CD4-positive, alpha-beta T cell treated with Interleukin-17A for 4 hours (primary cell): ENCODE results near the gene GPR15LG.
"Not testable (repeated sequence)": the region's sequence is repeated elsewhere in the genome, so short reads cannot be mapped to it uniquely, and the experiment has no call there.

Experiments
- DNase-seq: peaks from one replicate; pipeline ENCODE4 v3.0.0-alpha.2; 2020; ENCODE audit warnings: mixed read lengths

GPR15LG gene

DNA sequence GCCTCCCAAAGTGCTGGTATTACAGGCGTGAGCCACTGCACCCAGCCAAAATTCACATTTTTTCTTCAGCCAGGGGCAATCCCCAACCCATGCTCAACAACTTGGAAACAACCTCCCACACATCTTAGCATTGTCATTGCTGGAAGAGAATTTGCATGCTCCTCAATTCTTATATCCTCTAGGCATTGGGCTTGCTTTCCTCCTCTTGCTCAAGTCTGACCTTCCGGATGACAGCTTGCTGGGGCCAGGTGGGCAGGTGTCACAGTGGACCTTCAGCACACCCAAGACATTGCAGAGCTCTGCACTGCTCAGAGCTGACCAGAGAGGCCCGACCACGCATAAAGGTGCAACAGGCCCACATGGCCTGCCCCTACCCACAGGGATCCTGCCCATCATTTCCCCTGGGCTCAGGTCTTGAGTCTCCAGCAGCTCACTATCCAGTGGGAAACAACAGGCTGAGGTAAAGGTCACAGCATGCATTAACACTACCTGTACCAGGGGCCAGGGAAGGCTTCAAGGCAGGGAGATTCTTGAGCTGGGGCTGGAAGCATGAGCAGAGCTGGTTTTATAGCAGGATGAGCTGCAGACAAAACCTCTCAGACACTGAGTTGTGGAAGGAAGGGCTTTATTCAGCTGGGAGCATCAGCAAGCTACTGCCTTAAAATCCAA is 6.8 kb upstream of the GPR15LG start:
- DNase-seq: no peak

DNA sequence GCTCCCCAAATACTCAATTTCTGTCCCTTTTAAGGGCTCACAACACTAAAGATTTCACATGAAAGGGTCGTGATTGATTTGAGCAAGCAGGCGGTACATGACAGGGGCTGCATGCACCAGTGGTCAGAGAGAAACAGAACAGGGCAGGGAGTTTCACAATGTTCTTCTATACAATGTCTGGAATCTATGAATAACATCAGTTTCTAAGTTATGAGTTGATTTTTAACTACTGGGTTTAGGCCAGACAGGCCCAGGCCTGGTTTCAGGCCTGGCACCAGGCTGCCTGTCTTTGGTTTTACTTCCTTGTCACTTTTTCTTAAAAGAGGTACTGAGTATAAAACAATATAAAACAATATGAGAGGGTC is 6.3 kb upstream of the GPR15LG start:
- not testable (repeated sequence) for DNase-seq

DNA sequence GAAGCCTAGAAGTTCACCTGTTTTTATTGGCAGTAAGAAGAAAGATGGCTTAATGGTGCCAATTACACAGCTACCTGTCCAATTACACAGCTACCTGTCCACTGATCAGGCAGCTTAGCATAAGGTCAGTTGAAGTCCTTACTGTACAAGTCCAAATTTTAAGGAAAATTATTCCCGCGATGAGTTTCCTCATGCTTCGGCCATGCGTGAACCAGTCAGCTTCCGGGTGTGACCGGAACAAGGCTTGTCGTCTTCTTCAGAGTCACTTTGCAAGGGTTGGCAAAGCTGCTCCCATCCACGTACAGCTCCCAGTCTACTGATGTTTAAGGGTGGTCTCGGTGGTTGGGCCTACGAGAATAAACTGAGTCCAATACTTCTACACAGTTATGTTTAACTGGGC is 5.2 kb upstream of the GPR15LG start:
- not testable (repeated sequence) for DNase-seq

DNA sequence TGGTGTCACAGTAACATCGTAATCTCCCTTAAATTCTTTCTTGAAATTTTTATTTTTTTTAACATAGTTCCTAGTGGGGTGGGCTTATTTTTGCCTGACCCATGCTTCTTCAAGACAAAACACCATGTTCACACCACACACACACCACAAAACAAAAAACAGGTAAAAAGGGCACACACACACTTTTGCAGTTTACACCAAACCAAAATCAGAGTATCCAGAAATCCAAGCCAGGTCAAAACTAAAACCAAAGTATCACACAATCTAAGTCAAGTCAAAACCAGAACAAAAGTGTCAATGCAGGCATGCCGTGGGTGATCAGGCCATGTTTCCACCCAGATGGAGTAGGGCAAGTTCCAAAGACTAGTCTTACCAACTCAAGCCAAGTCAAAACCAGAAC is 2.4 kb upstream of the GPR15LG start:
- DNase-seq: not testable (repeated sequence)

DNA sequence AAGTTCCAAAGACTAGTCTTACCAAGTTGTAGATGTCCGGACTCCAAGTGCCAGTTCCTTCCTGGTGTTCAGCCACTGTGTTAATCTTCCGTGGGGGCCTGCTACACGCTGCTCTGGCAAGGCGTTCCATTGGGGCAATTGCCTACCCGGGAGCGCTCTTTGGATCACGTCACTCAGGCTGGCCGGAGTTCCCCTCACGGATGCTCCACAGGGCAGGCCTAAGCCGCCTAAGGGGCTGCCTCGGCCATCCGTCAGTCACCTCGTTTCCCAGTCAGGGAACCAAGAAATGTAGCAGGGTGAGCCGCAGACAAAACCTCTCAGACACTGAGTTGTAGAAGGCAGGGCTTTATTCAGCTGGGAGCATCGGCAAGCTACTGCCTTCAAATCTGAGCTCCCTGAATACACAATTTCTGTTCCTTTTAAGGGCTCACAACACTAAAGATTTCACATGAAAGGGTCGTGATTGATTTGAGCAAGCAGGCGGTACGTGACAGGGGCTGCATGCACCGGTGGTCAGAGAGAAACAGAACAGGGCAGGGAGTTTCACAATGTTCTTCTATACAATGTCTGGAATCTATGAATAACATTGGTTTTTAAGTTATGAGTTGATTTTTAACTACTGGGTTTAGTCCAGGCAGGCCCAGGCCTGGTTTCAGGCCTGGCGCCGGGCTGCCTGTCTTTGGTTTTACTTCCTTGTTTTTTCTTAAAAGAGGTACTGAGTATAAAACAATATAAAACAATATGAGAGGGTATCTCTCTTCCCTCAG is 1.7 kb upstream of the GPR15LG start:
- not testable (repeated sequence) for DNase-seq

DNA sequence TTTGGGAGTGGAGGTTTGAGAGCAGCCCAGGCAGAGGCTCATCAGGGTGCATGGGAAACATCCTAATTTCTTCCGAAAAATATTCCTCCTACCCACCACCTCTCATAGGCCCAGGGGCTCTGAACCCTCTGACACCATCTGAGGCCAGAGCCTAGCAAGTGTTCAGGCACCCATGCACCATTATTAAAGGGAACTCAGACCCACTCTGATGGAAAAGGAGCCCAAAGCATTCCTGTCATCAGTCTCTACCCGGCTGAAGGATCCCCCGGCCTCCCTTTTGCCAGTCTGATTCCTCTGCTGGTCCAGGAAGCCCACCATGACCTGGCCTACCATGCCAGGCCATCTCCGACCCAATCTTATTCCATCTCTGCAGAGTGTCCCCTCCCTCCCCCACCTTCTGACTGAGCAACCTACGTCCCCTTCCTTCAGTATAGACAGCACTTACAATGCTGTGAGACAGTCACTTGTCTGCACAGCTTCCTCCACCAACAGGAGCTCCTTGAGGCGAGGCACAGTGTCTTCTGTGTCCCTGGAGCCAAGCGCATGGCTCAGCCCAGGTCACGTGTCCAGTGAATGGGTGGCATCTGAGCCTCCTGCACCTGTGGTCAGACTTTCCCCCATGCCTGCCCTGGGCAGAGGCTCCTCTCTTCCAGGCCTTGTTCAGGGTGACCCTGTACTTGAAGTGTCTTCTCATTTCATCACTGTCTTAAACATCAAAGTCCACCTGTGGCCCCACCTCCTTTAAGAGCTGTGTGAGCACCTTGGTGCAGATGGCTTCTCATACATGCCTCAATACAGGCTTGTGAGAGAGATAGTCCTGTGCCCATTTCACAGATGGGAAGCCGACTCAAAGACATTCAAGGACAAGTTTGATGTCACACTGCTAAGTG is 889 bp upstream of the GPR15LG start:
- DNase-seq: no peak

DNA sequence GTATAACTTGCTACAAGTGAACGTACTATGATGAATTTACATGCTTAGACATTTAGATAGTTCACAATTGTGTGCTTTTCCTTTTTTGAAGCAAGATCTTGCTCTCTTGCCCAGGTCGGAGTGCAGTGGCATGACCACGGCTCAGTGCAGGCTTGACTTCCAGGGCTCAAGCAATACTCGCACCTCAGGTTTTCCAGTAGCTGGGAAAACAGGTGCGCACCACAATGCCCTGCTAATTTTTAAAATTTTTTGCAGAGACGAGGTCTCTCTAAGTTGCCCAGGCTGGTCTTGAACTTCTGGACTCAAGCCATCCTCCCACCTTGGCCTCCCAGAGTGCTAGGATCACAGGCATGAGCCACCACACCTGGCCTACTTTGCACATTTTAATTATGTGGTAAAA is 1.8 kb downstream of the GPR15LG start:
- DNase-seq: no peak

DNA sequence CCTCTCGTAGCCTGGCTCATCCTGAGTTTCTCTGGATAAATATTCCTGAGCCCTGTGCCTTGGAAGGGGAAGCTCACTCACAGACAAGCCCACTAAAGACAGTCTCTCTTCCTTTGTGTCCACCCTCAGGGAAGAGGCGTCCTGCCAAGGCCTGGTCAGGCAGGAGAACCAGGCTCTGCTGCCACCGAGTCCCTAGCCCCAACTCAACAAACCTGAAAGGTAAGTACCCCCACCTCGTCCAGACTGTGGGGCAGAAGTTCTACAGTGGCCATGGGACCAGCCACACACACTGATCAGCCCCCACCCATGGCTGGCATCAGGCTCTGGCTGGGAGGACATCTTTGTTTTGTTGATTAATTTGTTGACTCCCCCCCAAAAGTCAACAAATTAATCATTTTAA is 2.8 kb downstream of the GPR15LG start:
- no peak for DNase-seq

DNA sequence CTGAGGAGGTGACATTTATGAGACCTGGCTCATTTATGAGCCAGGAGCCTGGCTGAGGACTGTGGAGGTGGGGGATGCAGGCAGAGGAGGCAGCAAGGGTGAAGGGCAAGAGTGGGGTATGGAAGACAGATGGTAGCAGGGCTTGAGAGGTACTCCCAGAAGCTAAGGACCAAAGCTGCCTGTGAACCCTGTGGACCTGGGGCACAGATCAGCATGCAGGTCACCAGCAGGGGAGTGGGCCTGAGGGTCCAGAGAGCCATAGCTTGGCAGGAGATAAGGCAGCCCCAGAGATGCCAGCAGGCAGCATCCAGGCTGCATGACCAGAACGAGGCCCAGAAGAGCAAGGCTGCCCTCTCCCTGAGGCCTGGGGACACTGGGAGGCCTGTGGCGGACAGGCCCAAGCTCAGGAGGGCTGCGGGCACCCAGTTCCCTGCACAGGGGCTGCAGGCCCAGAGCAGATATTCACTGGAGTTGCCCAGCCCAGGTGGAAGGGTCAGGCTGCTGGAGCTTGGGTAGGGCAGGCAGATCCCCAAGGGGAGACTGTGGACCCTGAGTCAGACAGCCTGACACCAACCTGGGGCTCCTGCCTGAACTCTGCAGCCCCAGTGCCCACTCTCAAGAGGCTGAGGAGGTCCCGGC is 3.4 kb downstream of the GPR15LG start:
- no peak for DNase-seq

DNA sequence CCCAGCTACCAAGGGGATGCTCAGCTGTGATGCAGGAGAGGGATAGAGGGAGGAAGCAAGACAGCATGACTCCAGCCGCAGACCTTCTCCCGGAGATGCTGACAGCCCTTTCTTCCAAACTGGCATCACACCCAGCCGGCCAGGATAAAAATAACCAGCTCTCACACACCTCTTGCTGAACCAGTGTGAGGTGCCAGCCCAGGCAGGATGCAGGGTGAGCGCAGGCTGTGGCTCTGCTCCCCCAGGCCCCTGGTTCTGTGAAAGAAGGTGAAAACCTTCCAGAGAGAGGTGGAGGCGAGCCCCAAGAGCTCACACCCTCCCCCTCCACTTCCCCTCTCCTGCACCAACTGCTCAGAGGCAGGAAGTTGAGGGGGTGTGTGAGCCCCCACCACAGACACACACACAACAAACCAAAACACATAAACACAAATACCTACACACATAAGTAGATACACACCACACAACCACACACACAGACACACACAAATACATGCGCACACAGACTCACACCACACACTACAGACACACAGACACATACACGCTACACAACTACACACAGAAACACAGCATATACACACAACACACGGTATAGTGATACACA is 4.0 kb downstream of the GPR15LG start:
- peak; percentile 62 for DNase-seq

DNA sequence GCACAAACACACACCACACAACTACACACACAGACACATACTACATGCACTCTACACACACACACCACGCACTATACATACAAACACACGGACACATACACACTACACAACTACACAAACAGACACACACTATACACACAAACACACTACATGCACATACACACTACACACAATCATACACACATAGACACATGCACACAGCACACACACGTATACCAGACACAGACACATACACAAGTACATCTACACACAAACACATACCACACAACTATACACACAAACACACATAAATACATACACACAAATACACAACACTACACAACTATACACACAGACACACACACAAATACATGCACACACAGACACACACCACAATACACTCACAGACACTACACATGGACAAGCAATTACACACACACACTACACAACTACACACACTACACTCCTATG is 4.6 kb downstream of the GPR15LG start:
- DNase-seq: no peak

DNA sequence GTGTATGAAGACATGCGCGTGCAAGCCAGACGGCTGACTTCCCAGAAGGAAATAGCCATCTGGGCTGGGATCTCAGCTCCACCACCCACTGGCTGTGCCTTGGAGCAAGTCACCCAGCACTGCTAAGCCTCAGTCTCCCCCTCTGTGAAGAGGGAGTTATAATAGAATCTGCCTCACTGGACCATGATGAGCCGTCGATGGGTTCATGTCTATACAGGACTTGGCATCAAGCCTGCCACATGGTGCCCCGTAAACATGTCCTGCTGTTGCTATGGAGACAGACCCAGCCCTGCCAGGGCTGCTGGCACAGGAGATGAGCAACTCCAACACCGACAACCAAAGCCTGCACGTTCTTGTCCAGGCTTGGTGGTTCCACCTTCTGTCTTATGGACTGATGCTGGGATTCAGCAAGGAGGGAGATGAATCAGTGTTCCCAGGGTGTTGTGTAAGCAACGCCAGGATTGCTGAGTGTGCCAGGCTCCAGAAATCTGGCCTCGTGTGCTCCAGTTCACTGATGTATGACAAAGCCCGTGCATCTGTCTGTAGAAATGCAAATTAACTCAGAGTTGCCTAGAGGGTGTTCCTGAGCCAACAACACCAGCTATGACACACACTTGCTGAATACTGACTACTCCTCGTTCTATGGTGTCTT is 5.6 kb downstream of the GPR15LG start:
- DNase-seq: peak; percentile 23

DNA sequence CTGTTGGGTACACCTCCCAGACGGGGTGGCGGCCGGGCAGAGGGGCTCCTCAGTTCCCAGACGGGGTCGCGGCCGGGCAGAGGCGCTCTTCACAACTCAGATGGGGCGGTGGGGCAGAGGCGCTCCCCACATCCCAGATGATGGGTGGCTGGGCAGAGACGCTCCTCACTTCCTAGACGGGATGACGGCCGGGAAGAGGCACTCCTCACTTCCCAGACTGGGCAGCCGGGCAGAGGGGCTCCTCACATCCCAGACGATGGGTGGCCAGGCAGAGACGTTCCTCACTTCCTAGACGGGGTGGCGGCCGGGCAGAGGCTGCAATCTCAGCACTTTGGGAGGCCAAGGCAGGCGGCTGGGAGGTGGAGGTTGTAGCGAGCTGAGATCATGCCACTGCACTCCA is 6.8 kb downstream of the GPR15LG start:
- not testable (repeated sequence) for DNase-seq

DNA sequence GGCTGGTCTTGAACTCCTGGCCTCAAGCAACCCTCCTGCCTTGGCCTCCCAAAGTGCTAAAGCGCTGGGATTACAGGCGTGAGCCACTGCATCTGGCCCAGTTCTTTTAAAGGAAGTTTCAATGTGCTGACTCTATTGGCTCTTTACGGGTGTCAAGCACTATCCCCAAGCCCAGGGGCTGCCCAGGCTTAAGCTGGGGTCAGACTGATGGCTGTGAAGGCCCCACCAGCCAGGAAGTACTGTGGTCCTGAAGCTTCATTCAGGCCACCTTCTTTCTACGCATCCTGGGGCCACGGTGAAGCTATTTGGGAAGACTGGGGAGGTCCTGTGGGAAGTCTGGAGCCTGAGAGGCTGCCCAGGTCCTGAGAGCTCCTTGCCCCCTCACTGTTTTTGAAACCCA is 8.0 kb downstream of the GPR15LG start:
- DNase-seq: no peak

DNA sequence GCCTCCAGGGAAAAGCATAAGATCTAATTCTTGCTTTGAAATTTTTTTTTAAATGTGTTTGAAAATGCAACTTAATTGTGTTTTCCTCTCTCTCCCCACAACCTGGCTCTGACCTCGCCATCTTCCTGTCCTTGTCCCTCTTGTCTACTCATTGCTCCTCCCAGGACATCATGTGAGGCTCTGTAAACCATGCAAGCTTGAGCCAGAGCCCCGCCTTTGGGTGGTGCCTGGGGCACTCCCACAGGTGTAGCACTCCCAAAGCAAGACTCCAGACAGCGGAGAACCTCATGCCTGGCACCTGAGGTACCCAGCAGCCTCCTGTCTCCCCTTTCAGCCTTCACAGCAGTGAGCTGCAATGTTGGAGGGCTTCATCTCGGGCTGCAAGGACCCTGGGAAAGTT is 10.9 kb downstream of the GPR15LG start:
- no peak for DNase-seq

DNA sequence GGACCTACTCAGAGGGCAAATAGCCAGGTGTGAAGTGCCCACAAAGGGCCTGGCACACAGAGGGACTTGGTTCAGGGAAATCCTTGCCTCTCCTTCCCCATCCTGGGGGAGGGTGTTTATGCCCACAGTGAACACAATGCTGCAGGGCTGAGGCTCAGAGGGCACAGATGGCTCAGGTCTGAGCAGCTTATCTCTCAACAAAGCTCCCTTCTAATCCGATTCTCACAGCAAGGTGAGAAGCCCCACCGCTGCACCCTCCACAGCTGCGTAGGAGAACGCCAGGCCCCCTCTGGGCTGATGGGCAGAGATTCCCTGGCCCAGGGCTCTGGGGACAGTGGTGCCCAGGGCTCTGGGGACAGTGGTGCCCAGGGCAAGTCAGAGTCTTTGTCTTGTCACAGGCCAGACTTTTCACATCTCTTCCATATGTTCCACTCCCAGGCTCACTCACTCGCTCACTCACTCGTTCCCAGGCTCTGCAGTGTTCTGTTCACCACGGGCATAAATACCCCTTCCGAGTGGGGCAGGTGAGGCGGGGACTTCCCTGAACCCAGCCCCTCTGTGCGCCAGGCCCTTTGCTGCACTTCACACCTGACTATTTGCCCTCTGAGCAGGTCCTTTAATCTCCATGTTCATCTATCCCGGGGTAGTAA is 12.1 kb downstream of the GPR15LG start:
- no peak for DNase-seq

DNA sequence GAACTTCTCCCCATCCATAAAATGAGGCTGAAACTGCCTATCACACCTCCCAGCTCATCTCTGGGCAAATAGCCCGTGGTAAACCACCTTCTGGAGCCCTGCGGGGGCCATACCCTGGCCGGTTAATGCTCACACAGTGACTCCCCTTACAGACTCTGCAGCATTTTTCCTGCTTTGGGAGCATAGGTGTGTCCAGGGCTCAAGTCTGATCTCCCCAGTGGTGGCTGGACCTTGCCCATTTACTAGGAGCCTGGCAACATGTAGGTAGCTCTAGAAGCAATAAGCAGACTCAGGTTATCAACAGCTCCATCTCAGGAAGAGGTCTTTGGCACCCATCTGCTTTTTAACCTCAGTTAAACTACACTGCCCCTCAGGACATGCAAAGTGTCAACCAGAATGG is 15.2 kb downstream of the GPR15LG start:
- DNase-seq: no peak

DNA sequence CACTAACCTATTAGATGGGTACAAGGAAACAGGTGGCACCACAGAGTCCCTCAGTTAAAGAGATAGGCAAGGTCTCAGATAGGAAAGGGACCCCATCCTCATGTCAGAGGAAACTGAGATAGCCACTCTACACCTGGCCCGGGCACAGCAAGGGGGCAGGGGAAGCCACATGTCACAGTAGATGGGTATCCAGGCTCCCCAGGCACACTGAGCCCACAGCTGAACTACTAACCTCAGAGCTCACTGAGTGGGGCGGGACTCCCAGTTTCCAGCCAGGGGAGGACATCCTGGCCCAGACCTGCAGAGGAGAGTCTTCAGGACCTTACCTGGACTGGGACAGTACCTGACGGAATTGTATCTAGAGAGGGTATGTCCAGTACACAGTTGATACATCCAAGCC is 17.0 kb downstream of the GPR15LG start:
- no peak for DNase-seq

DNA sequence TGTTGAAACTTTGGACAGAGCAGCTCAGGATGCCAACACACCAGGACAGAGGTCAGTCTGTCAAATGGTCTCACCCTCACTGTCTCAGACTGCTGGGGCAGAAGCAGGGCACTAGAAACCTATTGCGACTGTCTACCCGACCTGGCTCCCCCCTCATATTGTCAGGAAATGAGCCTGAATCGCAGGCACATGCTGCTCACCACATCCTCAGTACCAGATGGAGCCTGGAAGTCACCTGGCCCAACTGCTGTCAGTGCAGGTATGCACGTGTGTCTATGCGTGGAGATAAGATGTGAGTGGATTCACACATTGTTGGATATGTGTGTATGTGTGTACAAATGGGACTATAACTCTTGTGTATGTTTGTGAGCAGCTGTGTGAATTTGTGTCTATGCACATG is 17.5 kb downstream of the GPR15LG start:
- DNase-seq: peak; percentile 33

DNA sequence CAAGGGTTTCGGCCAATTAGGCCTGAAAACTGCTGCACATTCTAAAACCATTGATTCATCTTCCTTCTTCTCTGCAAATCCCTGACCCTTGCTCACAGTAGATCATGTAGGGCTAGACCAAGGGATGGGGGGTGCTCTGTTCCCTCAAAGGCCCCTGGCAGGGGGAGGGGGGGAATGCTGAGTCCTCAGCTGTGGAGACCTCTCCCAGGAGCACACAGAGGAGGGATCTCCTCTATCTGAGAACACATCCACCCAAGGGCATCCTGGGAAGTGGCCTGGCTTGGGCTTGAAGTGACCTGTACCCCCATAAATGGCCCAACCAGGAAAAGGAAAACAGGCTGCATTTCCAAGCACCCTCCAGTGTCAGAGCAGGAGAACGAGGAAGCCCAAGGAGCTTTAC is 19.7 kb downstream of the GPR15LG start:
- DNase-seq: no peak

DNA sequence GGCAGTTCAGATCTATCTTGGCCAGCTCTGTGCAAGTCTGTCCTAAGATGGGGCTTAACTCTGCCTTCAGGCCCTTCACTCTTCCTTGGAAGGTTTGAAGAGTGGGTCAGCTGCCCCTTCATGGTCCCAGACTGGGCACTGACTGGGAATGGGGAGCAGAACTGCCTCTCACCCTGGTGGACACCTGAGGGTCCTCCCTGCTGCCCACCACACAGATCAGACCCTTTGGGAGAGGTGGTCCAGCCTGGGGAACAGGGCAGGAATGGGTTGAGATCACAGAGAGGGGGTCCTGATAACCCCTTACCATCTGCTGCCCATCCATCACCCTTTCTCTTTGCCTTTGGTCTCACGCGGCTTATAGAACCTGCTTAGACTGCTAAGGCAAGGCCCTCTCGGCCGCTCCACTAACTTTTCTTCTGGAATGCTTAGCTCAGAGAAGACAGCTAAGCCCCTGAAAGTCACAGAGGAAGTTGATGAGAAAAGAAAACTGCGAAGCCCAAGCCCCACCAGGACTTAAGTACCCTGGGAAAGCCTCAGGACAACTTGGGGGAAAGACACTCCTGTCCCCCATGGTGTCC is 20.3 kb downstream of the GPR15LG start:
- DNase-seq: no peak
